K562 (cell line): ENCODE measurements around the gene PGP. TPM values are rescaled to one million over a fixed set of nuclear protein-coding genes. Genes with fewer than 3 reads are reported as not detected.

Source experiments
- CAMTA2 ChIP-seq: fragments of 250-450 bp; sonication (Bioruptor Pico); conservative IDR thresholded peaks from 2 replicates; pipeline ENCODE4 v1.5.1; 2022
- CCAR2 ChIP-seq: fragments of 200-400 bp; formaldehyde crosslinking; IDR thresholded peaks from 2 replicates; pipeline ENCODE4 v1.6.1; 2017; ENCODE audit warnings: mild to moderate bottlenecking, low read depth, low read length
- HDAC1 ChIP-seq, 2 experiments: fragments of 450-650 bp; IDR thresholded peaks; 2 replicates each; pipeline ENCODE4 v1.6.1; 2016 to 2017; ENCODE audit warnings: inconsistent platforms in 1 of 2, mild to moderate bottlenecking in 1 of 2, moderate library complexity in 1 of 2
- HIVEP1 ChIP-seq: fragments of 250-450 bp; sonication (Bioruptor Pico); IDR thresholded peaks from 2 replicates; pipeline ENCODE4 v1.4.0; 2020; ENCODE audit warnings: mild to moderate bottlenecking
- MTA3 ChIP-seq: fragments of 450-650 bp; formaldehyde crosslinking; IDR thresholded peaks from 2 replicates; pipeline ENCODE4 v1.6.1; 2017; ENCODE audit warnings: mild to moderate bottlenecking, borderline replicate concordance
- RNF219 ChIP-seq: fragments of 250-450 bp; sonication (Bioruptor Pico); IDR thresholded peaks from 2 replicates; pipeline ENCODE4 v1.5.0; 2022; ENCODE audit warnings: mild to moderate bottlenecking
- SAFB ChIP-seq: fragments of 200-400 bp; formaldehyde crosslinking; IDR thresholded peaks from 2 replicates; pipeline ENCODE4 v1.6.1; 2017; ENCODE audit warnings: low read depth, low read length, borderline replicate concordance
- SP1 ChIP-seq: sonication (generic); formaldehyde crosslinking; IDR thresholded peaks from 2 replicates; pipeline ENCODE4 v1.8.1; 2022; ENCODE audit warnings: mild to moderate bottlenecking, missing genetic modification reagents
- ZC3H4 ChIP-seq: sonication (generic); formaldehyde crosslinking; IDR thresholded peaks from 2 replicates; pipeline ENCODE4 v1.9.0; 2021; ENCODE audit warnings: missing genetic modification reagents, borderline replicate concordance
- ZNF184 ChIP-seq: sonication (generic); formaldehyde crosslinking; IDR thresholded peaks from 2 replicates; pipeline ENCODE4 v1.5.0; 2020; ENCODE audit warnings: missing genetic modification reagents
- ZNF277 ChIP-seq: fragments of 250-450 bp; sonication (Bioruptor Pico); IDR thresholded peaks from 2 replicates; pipeline ENCODE4 v1.8.0; 2022; ENCODE audit warnings: inconsistent platforms, mild to moderate bottlenecking, moderate library complexity, borderline replicate concordance
- ZNF398 ChIP-seq: fragments of 250-450 bp; sonication (Bioruptor Pico); IDR thresholded peaks from 2 replicates; pipeline ENCODE4 v1.8.0; 2021; ENCODE audit warnings: moderate library complexity, mild to moderate bottlenecking, inconsistent platforms
- ZNF407 ChIP-seq: fragments of 450-650 bp; IDR thresholded peaks from 2 replicates; pipeline ENCODE4 v1.6.1; 2016; ENCODE audit warnings: low read depth
- ZNF695 ChIP-seq: fragments of 450-650 bp; formaldehyde crosslinking; IDR thresholded peaks from 2 replicates; pipeline ENCODE4 v1.4.0; 2020; ENCODE audit warnings: mild to moderate bottlenecking, moderate library complexity
- polyA plus RNA-seq, 8 experiments: library from polyadenylated mRNA; depleted of rRNA in 4 of 8; stranded (reverse) in 5 of 8; unstranded in 3 of 8; fragments of >200 nt; fragmentation: Nextera tagmentation in 2 of 8; fragmentation: Illumina TruSeq in 1 of 8; extraction: Ambion mirVana in 2 of 8; extraction: Trizol in 1 of 8; gene quantifications; 2 replicates each; pipeline versions ENCODE4 v1.2.1 to v1.2.3, GENCODE V29; 2011 to 2014; ENCODE audit warnings: inconsistent platforms in 1 of 8, missing spikeins in 1 of 8
- total RNA-seq, 7 experiments: library from RNA; depleted of rRNA in 6 of 7; stranded (reverse); fragments of >200 nt in 6 of 7; fragmentation: Illumina TruSeq in 2 of 7; extraction: Trizol in 2 of 7; gene quantifications; 2 replicates each; pipeline versions ENCODE4 v1.2.1 to v1.2.3, GENCODE V29; 2011 to 2021; ENCODE audit warnings: low replicate concordance in 1 of 7

PGP gene
- total and polyA plus RNA-seq, 9 of the 15 experiments (the other 6 are each of a cell fraction or from before 2014, with no cell fraction given) = 1.1 to 57.6 (median 19.6) TPM

- TF ChIP-seq ZNF407 (no peak), ZC3H4 (no peak), HIVEP1 (CRISPR knock-in tag) (no peak), MTA3 (no peak), ZNF277 (CRISPR knock-in tag) (no peak), CAMTA2 (CRISPR knock-in tag) (no peak), HDAC1 (IDR thresholded peaks at IDR 0.05) (no peak), ZNF398 (CRISPR knock-in tag) (no peak), SP1 (CRISPR knock-in tag) (no peak), ZNF695 (CRISPR knock-in tag) (no peak), SAFB (no peak), ZNF184 (CRISPR knock-in tag) (no peak), RNF219 (no peak), CCAR2 (no peak)
Measured at GRCh38 chr16:2223942-2224486, 9.4 kb upstream of the PGP start (continued).
